Mucosa of descending colon (tissue), 3 donors: Measurements from ENCODE around the gene ANO1. TPM values are rescaled to one million over a fixed set of nuclear protein-coding genes. Genes with fewer than 3 reads are reported as not detected.

ENCODE experiments used
- ATAC-seq: fragments of 200-7000 bp; cut with Tn5 transposase; one replicate; pipeline ENCODE4 v1.9.1; 2020; ENCODE audit warnings: mild to moderate bottlenecking, moderate library complexity
- DNase-seq, 3 donors: peaks; one replicate each; pipeline ENCODE4 v3.0.0-alpha.2; 2020
- H3K36me3 ChIP-seq: fragments of 200-600 bp; one replicate; pipeline ENCODE4 v1.8.0; 2021; ENCODE audit warnings: low read depth, mild to moderate bottlenecking
- H3K4me1 ChIP-seq: fragments of 200-600 bp; one replicate; pipeline ENCODE4 v1.8.0; 2021; ENCODE audit warnings: low read depth, mild to moderate bottlenecking
- H3K4me3 ChIP-seq: fragments of 200-600 bp; one replicate; pipeline ENCODE4 v1.8.0; 2021; ENCODE audit warnings: mild to moderate bottlenecking
- H3K9me3 ChIP-seq: fragments of 200-600 bp; one replicate; pipeline ENCODE4 v1.8.0; 2021; ENCODE audit warnings: mild to moderate bottlenecking
- intact Hi-C, 2 donors: fragments of 100-400 bp; cut with DNase I in 1 of 2; cut with micrococcal nuclease in 1 of 2; formaldehyde crosslinking; loops; one replicate each; pipeline versions ENCODE4 v1.11.0 to v1.11.1; 2022; cut with DNase I, micrococcal nuclease
- total RNA-seq, 3 donors: library from RNA; stranded (reverse); fragmentation: NEBNext Ultra II Directional in 2 of 3; extraction: Animal tissue kit (Norgen Biotek cat#: 25700) in 2 of 3; gene quantifications; one replicate each; pipeline versions ENCODE4 v1.2.1 to v1.2.4, GENCODE V29; 2021 to 2023
- TF ChIP-seq, protein P1 (sequence below): fragments of 200-600 bp; IDR thresholded peaks from one replicate; pipeline ENCODE4 v1.8.0; 2022; ENCODE audit warnings: antibody characterized with exemption, mild to moderate bottlenecking
- donor health status: DM: no; HTN: no; CAD: no; lungs with moderate emphysema.
- donor health status: DM: no; HTN: no; CAD: no.
- donor health status: DM: no; HTN: yes; CAD: no.

Gene ANO1
- total RNA-seq, 3 donors from 2014 or later = 10.7 to 26.6 (median 11.8) TPM

DNA sequence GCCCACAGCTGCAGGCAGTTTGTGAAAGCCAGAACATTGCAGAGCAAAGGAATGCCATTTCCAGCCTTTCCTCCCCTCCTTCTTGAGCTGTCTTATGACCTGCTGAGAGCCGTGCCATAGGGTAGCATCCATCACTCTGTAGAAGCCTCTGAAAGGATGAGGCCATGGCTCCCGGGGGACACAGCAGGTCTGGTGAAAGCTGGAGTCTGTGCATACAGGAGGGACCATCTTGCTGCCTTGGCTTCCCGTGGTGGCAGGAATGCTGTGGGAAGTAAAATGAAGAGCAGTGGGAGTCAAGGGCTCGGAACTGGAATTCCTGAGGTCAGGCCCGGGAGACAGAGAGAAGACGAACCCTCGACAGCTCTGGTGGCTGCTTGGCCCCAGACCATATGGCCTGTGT, 30.9 kb downstream of the ANO1 start:
- peak in 1 of 3 donors; percentile 15 for DNase-seq
- no peak for ATAC-seq
- no peaks in the 10 kb centered on the region for H3K9me3 ChIP-seq
- intact Hi-C loops = no loop called here
- no peaks in the 10 kb centered on the region for H3K4me1 ChIP-seq
- TF ChIP-seq, protein P1, sequence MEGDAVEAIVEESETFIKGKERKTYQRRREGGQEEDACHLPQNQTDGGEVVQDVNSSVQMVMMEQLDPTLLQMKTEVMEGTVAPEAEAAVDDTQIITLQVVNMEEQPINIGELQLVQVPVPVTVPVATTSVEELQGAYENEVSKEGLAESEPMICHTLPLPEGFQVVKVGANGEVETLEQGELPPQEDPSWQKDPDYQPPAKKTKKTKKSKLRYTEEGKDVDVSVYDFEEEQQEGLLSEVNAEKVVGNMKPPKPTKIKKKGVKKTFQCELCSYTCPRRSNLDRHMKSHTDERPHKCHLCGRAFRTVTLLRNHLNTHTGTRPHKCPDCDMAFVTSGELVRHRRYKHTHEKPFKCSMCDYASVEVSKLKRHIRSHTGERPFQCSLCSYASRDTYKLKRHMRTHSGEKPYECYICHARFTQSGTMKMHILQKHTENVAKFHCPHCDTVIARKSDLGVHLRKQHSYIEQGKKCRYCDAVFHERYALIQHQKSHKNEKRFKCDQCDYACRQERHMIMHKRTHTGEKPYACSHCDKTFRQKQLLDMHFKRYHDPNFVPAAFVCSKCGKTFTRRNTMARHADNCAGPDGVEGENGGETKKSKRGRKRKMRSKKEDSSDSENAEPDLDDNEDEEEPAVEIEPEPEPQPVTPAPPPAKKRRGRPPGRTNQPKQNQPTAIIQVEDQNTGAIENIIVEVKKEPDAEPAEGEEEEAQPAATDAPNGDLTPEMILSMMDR = no peak
- H3K36me3 ChIP-seq = no peaks in the 10 kb centered on the region
- H3K4me3 ChIP-seq = no peak overlapping the region

DNA sequence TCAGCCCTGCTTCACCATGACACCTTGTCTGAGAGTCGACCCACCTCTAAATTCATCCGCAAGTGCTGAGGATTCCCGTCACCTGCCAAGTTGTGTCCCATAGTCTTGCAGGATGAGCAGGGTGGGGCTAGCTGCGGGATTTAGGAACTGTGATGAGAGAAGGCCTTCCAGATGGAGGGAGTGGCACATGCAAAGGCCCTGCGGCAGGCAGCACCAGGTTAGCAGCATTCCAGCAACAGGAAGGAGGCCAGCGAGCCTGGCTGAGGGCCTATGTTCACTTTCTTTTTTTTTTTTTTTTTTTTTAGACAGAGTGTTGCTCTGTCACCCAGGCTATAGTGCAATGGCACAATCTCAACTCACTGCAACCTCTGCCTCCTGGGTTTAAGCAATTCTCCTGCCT, 31.8 kb downstream of the ANO1 start:
- TF ChIP-seq, protein P1 = no peak
- no peaks in the 10 kb centered on the region for H3K9me3 ChIP-seq
- no peaks in the 10 kb centered on the region for H3K36me3 ChIP-seq
- no peak for DNase-seq
- no peaks in the 10 kb centered on the region for H3K4me1 ChIP-seq
- intact Hi-C loops = no loop called here
- H3K4me3 ChIP-seq = no peak overlapping the region
- no peak for ATAC-seq

DNA sequence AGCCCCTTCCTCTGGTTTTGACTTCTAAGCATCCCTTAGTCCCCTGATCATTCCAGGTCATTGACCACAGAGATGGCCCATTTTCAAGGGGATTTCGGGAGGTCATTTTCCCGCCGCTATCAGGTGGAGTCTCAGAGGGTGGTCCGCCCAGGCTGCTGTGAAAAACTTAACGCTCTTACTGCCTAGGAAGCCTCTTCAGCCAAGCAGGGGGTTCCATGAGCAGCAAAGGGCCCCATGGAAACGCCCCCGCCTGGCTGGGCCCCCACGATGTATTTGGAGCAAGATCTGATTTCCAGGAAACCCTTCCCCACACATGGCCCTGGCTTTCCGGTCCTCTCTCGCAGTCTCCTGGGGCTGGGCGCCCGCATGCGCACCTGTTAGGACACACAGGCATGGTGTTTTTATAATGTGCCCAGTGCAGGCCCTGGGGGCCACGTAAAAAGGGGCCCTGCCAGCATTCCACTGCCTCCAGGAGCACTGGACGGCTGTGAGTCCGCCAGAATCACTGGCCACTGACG, 32.5 kb downstream of the ANO1 start:
- ATAC-seq = no peak
- no peaks in the 10 kb centered on the region for H3K9me3 ChIP-seq

DNA sequence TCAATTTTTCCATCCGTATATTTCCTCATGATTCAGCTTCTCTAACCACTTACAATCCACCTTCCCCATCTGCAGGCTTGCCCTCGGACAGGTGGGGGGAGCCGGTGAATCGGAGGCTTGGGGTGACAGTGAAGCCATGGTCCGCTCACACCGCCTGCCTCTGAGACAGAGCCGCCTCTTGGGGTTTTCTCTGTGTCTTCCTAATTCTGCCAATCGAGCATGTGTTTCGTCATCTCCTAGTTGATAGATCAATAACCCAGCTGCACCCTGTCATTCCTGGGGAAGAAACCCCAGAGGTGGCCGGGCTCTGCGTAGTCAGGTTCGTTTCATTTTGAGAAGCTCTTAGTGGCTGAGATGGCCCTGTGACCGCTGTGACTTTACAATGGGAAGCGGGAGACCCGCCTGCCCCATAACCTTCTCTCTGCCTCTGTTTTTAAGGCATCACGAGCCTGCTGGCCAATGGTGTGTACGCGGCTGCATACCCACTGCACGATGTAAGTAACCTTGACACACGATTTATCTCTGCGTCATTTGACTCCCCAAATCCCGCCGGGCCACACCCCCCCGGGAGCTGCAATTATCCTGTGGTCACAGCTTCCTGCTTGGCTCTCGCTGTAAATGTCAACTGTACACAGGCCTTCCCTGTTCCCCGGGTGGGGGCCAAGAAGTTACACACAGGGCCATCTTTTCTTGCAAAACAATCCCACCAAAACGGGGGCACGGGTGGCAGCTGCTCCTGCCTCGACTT, 33.3 kb downstream of the ANO1 start:
- DNase-seq = peak; percentile 53 to 85 (median 65)
- peak; percentile 95 for ATAC-seq
- intact Hi-C loops = no loop called here

More for the DNA sequence above, 32.5 kb downstream of the ANO1 start:
- Histone ChIP-seq H3K4me1 (no peaks in the 10 kb centered on the region), H3K4me3 (no peak overlapping the region), H3K36me3 (no peaks in the 10 kb centered on the region)
- peak in 1 of 3 donors; percentile 40 for DNase-seq
- intact Hi-C loops = no loop called here
- TF ChIP-seq, protein P1 = no peak

DNA sequence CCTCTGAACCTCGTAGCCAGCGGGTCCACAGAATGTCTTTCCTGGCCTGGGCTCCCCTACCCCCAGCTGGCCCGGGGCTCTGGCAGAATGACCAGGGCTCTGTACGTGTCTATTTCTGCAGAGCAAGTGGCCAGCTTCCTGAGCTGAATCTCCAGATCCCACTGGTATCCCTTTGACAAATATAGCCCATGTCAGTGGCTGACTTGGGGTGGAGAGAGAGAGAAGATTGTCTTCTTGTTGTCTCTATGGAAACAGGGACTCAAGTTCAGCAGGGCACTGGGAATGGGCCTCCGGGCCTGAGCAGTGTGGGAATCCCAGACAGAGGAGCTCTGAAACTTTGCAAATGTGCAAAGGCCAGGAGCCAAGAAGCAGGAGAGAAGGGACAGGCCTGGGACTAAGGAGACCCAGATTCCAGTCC, 33.9 kb downstream of the ANO1 start:
- no peak for DNase-seq
- intact Hi-C loops = no loop called here
- peak; percentile 28 for ATAC-seq
- no peaks in the 10 kb centered on the region for H3K9me3 ChIP-seq
- no peak overlapping the region for H3K4me3 ChIP-seq
- H3K36me3 ChIP-seq = no peaks in the 10 kb centered on the region
- no peaks in the 10 kb centered on the region for H3K4me1 ChIP-seq
- TF ChIP-seq, protein P1 = no peak

More for the DNA sequence above, 33.3 kb downstream of the ANO1 start:
- Histone ChIP-seq H3K36me3 (no peaks in the 10 kb centered on the region), H3K4me1 (no peaks in the 10 kb centered on the region), H3K9me3 (no peaks in the 10 kb centered on the region), H3K4me3 (no peak overlapping the region)
- TF ChIP-seq, protein P1 = no peak
